ENCODE measurements around the gene SPATA25. TPM values are rescaled to one million over a fixed set of nuclear protein-coding genes. Genes with fewer than 3 reads are reported as not detected.

SPATA25 gene
- polyA plus RNA-seq, 1 donor from 2014 or later = 5.1 TPM

DNA sequence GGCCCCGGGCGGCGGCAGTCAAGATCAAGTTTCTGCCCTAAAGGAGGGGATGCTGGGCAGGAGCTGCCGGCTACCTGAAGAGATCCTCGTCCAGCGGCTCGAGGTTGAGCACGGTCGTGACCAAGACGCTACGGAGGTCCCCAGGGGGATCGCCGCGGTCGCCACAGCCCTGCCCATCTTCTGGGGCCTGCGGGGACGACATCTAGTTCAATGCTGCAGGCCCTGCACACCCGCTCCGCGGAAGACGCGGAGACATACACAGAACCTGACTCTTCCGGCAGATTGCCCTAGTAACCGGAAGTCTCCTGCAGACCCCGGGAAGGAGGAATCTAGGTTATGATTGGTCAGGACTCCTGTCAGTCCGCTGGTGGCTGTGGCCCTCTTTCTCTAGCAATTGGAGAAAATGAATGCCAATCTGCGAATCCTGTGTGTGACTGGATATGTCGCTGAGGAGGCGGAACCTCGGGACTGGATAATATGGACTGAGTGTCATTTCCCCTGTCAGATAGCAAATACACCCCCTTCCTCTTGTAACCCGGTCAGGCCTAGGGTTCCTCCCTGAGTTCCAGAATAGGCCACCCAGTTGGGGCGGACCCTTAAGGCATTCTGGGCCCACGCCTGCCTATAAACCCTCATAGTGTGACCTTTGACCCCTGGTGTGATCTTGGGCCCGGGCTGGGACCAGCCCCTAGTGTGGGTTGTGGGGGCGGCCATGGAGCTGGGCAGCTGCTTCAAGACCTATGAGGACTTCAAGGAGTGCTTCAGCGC, 30.1 kb downstream of the SPATA25 start, which contains the start of the genes ACOT8 and ZSWIM3:
ACOT8 (minus strand) TSS at position 279 of the 768 bp plus-strand sequence; CDS start at position 202, 77 bp downstream.
ZSWIM3 (plus strand) TSS at position 501 of the 768 bp plus-strand sequence; CDS start at position 713, 212 bp downstream.
- H3K4me2 ChIP-seq (ENCODE audit: low read length) = peak within 1 kb of the TSS; percentile 96
- peak within 1 kb of the TSS; percentile 88 for H3K9ac ChIP-seq (ENCODE audit: low read length)
- H2AFZ ChIP-seq (ENCODE audit: low read depth, low read length) = peak within 1 kb of the TSS; percentile 85
- no peaks in the 10 kb centered on the region for H3K36me3 ChIP-seq (ENCODE audit: insufficient read depth, low read length)
- no peaks in the 10 kb centered on the region for H3K9me3 ChIP-seq (ENCODE audit: low read length)
- no peaks in the 10 kb centered on the region for H3K9me2 ChIP-seq (ENCODE audit: insufficient read depth, low read length)
- H4K20me1 ChIP-seq (ENCODE audit: insufficient read depth) = no peaks in the 10 kb centered on the region
- no peaks in the 10 kb centered on the region for H3F3A ChIP-seq (ENCODE audit: insufficient read depth, low read length, poor library complexity, severe bottlenecking)
- TF ChIP-seq TAF1 (IDR thresholded peaks at IDR 0.05; ENCODE audit: low read depth) = peak; percentile 98
- peak; percentile 79 for TF ChIP-seq MXI1 (conservative IDR thresholded peaks at IDR 0.05; ENCODE audit: poor library complexity, severe bottlenecking)
- TF ChIP-seq POLR2AphosphoS5 (IDR thresholded peaks at IDR 0.05) = peak; percentile 90
- no peak for TF ChIP-seq RAD21 (conservative IDR thresholded peaks at IDR 0.05)
- TF ChIP-seq EZH2 (IDR thresholded peaks at IDR 0.05; ENCODE audit: borderline replicate concordance, insufficient read depth, low read length, poor library complexity, severe bottlenecking) = no peak
- peak; percentile 16 for TF ChIP-seq SMC3 (conservative IDR thresholded peaks at IDR 0.05; ENCODE audit: poor library complexity)
- TF ChIP-seq, protein P1, sequence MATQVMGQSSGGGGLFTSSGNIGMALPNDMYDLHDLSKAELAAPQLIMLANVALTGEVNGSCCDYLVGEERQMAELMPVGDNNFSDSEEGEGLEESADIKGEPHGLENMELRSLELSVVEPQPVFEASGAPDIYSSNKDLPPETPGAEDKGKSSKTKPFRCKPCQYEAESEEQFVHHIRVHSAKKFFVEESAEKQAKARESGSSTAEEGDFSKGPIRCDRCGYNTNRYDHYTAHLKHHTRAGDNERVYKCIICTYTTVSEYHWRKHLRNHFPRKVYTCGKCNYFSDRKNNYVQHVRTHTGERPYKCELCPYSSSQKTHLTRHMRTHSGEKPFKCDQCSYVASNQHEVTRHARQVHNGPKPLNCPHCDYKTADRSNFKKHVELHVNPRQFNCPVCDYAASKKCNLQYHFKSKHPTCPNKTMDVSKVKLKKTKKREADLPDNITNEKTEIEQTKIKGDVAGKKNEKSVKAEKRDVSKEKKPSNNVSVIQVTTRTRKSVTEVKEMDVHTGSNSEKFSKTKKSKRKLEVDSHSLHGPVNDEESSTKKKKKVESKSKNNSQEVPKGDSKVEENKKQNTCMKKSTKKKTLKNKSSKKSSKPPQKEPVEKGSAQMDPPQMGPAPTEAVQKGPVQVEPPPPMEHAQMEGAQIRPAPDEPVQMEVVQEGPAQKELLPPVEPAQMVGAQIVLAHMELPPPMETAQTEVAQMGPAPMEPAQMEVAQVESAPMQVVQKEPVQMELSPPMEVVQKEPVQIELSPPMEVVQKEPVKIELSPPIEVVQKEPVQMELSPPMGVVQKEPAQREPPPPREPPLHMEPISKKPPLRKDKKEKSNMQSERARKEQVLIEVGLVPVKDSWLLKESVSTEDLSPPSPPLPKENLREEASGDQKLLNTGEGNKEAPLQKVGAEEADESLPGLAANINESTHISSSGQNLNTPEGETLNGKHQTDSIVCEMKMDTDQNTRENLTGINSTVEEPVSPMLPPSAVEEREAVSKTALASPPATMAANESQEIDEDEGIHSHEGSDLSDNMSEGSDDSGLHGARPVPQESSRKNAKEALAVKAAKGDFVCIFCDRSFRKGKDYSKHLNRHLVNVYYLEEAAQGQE (IDR thresholded peaks at IDR 0.05; ENCODE audit: borderline replicate concordance) = peak; percentile 95
- no peaks in the 10 kb centered on the region for H3K27me3 ChIP-seq (ENCODE audit: insufficient read depth, low read depth, low read length)
- peaks cover 28% of the 10 kb centered on the region for H3K79me2 ChIP-seq (replicated peaks; ENCODE audit: insufficient read depth, low read length)
- H3K4me3 ChIP-seq (ENCODE audit: low read length) = peak within 1 kb of the TSS; percentile 78
- peak within 1 kb of the TSS; percentile 88 for H3K27ac ChIP-seq (ENCODE audit: low read length)

DNA sequence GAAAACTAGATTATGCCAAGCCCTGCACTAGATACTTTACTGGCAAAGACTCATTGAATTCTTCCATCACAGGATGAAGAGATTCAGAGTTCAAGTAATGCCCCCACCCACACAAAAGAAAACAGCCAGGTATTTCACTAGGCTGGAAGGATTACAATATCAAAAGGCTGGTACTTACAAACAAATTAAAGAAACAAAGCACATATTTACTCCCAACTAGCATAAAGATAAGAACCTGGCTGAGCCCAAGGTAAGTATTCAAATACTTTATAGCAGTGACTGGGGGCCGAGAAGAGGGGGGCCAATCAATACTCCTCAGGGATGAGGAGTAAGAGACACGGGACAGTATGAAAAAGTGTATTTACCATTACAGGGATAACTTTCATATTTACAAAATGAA, 33.9 kb downstream of the SPATA25 start:
- H3K9me2 ChIP-seq (ENCODE audit: insufficient read depth, low read length) = no peaks in the 10 kb centered on the region
- no peaks in the 10 kb centered on the region for H3F3A ChIP-seq (ENCODE audit: insufficient read depth, low read length, poor library complexity, severe bottlenecking)
- H3K9ac ChIP-seq (ENCODE audit: low read length) = no peak overlapping the region
- no peak overlapping the region for H2AFZ ChIP-seq (ENCODE audit: low read depth, low read length)
- H3K79me2 ChIP-seq (replicated peaks; ENCODE audit: insufficient read depth, low read length) = peaks cover 19% of the 10 kb centered on the region
- no peaks in the 10 kb centered on the region for H4K20me1 ChIP-seq (ENCODE audit: insufficient read depth)
- no peak overlapping the region for H3K27ac ChIP-seq (ENCODE audit: low read length)
- TF ChIP-seq SMC3 (conservative IDR thresholded peaks at IDR 0.05; ENCODE audit: poor library complexity) = no peak
- TF ChIP-seq TAF1 (IDR thresholded peaks at IDR 0.05; ENCODE audit: low read depth) = no peak
- TF ChIP-seq, protein P2, sequence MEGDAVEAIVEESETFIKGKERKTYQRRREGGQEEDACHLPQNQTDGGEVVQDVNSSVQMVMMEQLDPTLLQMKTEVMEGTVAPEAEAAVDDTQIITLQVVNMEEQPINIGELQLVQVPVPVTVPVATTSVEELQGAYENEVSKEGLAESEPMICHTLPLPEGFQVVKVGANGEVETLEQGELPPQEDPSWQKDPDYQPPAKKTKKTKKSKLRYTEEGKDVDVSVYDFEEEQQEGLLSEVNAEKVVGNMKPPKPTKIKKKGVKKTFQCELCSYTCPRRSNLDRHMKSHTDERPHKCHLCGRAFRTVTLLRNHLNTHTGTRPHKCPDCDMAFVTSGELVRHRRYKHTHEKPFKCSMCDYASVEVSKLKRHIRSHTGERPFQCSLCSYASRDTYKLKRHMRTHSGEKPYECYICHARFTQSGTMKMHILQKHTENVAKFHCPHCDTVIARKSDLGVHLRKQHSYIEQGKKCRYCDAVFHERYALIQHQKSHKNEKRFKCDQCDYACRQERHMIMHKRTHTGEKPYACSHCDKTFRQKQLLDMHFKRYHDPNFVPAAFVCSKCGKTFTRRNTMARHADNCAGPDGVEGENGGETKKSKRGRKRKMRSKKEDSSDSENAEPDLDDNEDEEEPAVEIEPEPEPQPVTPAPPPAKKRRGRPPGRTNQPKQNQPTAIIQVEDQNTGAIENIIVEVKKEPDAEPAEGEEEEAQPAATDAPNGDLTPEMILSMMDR (IDR thresholded peaks at IDR 0.05; ENCODE audit: poor library complexity, severe bottlenecking) = no peak
- TF ChIP-seq, protein P1 (IDR thresholded peaks at IDR 0.05; ENCODE audit: borderline replicate concordance) = no peak
- TF ChIP-seq MXI1 (conservative IDR thresholded peaks at IDR 0.05; ENCODE audit: poor library complexity, severe bottlenecking) = no peak
- TF ChIP-seq POLR2AphosphoS5 (IDR thresholded peaks at IDR 0.05) = no peak
- TF ChIP-seq RAD21 (conservative IDR thresholded peaks at IDR 0.05) = no peak
- TF ChIP-seq EZH2 (IDR thresholded peaks at IDR 0.05; ENCODE audit: borderline replicate concordance, insufficient read depth, low read length, poor library complexity, severe bottlenecking) = no peak
- H3K9me3 ChIP-seq (ENCODE audit: low read length) = no peaks in the 10 kb centered on the region
- no peaks in the 10 kb centered on the region for H3K36me3 ChIP-seq (ENCODE audit: insufficient read depth, low read length)
- no peaks in the 10 kb centered on the region for H3K27me3 ChIP-seq (ENCODE audit: insufficient read depth, low read depth, low read length)
- H3K4me2 ChIP-seq (ENCODE audit: low read length) = no peak overlapping the region
- H3K4me3 ChIP-seq (ENCODE audit: low read length) = no peak overlapping the region

Measured in neural cell (in vitro differentiated cells).